GM21737 (cell line): ENCODE data around the gene CDKN2AIP.

Source experiments
- ATAC-seq: cut with Tn5 transposase; IDR thresholded peaks from one replicate; pipeline ENCODE4 v1.9.1; 2021; ENCODE audit warnings: mild to moderate bottlenecking, moderate library complexity; ENCODE audit not compliant: unreplicated experiment

The CDKN2AIP gene

GRCh38 chr4:183492791-183493222, 48.4 kb downstream of the CDKN2AIP start:
- ATAC-seq = no peak

- no peak for ATAC-seq
Measured at GRCh38 chr4:183493246-183493645, 48.8 kb downstream of the CDKN2AIP start.

- ATAC-seq = no peak
Measured at GRCh38 chr4:183495184-183495583, 50.7 kb downstream of the CDKN2AIP start.
